ENCODE measurements around the gene TNFSF4. TPM values are rescaled to one million over a fixed set of nuclear protein-coding genes. Genes with fewer than 3 reads are reported as not detected.

TNFSF4 gene
- total RNA-seq, 1 donor from 2014 or later: 1.5 TPM

- no peaks in the 10 kb centered on the region for H3K27me3 ChIP-seq (ENCODE audit: low read depth)
- no peak for DNase-seq
- no peak overlapping the region for H3K27ac ChIP-seq
- no peaks in the 10 kb centered on the region for H3K4me1 ChIP-seq
- peaks cover 21% of the 10 kb centered on the region for H3K9me3 ChIP-seq
- no peaks in the 10 kb centered on the region for H3K36me3 ChIP-seq
- TF ChIP-seq CTCF (IDR thresholded peaks at IDR 0.05): no peak
- H3K4me3 ChIP-seq: no peak overlapping the region
- intact Hi-C loops (cut with DNase I): no loop called here
- ATAC-seq: no peak
Observed at GRCh38 chr1:173173388-173173787, 33.7 kb downstream of the TNFSF4 start.

GRCh38 chr1:173171152-173171551, 36.0 kb downstream of the TNFSF4 start:
- TF ChIP-seq CTCF (IDR thresholded peaks at IDR 0.05): no peak
- Histone ChIP-seq H3K4me3 (no peak overlapping the region), H3K9me3 (peaks cover 21% of the 10 kb centered on the region), H3K4me1 (no peaks in the 10 kb centered on the region), H3K27me3 (ENCODE audit: low read depth) (no peaks in the 10 kb centered on the region), H3K27ac (no peak overlapping the region), H3K36me3 (no peaks in the 10 kb centered on the region)
- intact Hi-C loops (cut with DNase I): no loop called here
- DNase-seq (no peak), ATAC-seq (no peak)

- ATAC-seq: no peak
- H3K9me3 ChIP-seq: peaks cover 19% of the 10 kb centered on the region
- intact Hi-C loops (cut with DNase I): no loop called here
- no peaks in the 10 kb centered on the region for H3K27me3 ChIP-seq (ENCODE audit: low read depth)
- no peak for TF ChIP-seq CTCF (IDR thresholded peaks at IDR 0.05)
- H3K4me3 ChIP-seq: no peak overlapping the region
- no peaks in the 10 kb centered on the region for H3K4me1 ChIP-seq
- H3K27ac ChIP-seq: no peak overlapping the region
- H3K36me3 ChIP-seq: no peaks in the 10 kb centered on the region
- no peak for DNase-seq
Observed at GRCh38 chr1:173168941-173169340, 38.2 kb downstream of the TNFSF4 start.

GRCh38 chr1:173164686-173165085, 42.4 kb downstream of the TNFSF4 start:
- Histone ChIP-seq H3K9me3 (no peaks in the 10 kb centered on the region), H3K27me3 (ENCODE audit: low read depth) (no peaks in the 10 kb centered on the region), H3K27ac (no peak overlapping the region), H3K36me3 (no peaks in the 10 kb centered on the region), H3K4me1 (no peaks in the 10 kb centered on the region), H3K4me3 (no peak overlapping the region)
- intact Hi-C loops (cut with DNase I): no loop called here
- ATAC-seq: no peak
- no peak for DNase-seq
- TF ChIP-seq CTCF (IDR thresholded peaks at IDR 0.05): no peak

- no peaks in the 10 kb centered on the region for H3K36me3 ChIP-seq
- intact Hi-C loops (cut with DNase I): no loop called here
- no peaks in the 10 kb centered on the region for H3K4me1 ChIP-seq
- TF ChIP-seq CTCF (IDR thresholded peaks at IDR 0.05): no peak
- H3K27ac ChIP-seq: no peak overlapping the region
- H3K4me3 ChIP-seq: no peak overlapping the region
- no peaks in the 10 kb centered on the region for H3K9me3 ChIP-seq
- DNase-seq (no peak), ATAC-seq (no peak)
- no peaks in the 10 kb centered on the region for H3K27me3 ChIP-seq (ENCODE audit: low read depth)
Observed at GRCh38 chr1:173164178-173164577, 43.0 kb downstream of the TNFSF4 start.

GRCh38 chr1:173163222-173163621, 43.9 kb downstream of the TNFSF4 start:
- DNase-seq (no peak), ATAC-seq (no peak)
- Histone ChIP-seq H3K4me3 (no peak overlapping the region), H3K4me1 (no peaks in the 10 kb centered on the region), H3K27me3 (ENCODE audit: low read depth) (no peaks in the 10 kb centered on the region), H3K27ac (no peak overlapping the region), H3K36me3 (no peaks in the 10 kb centered on the region), H3K9me3 (no peaks in the 10 kb centered on the region)
- intact Hi-C loops (cut with DNase I): no loop called here
- TF ChIP-seq CTCF (IDR thresholded peaks at IDR 0.05): no peak
